ENCODE measurements around the gene SPAG17.
A peak's percentile ranks its signal among the peaks of the same experiment; 100 is the strongest.

SPAG17 gene

DNA sequence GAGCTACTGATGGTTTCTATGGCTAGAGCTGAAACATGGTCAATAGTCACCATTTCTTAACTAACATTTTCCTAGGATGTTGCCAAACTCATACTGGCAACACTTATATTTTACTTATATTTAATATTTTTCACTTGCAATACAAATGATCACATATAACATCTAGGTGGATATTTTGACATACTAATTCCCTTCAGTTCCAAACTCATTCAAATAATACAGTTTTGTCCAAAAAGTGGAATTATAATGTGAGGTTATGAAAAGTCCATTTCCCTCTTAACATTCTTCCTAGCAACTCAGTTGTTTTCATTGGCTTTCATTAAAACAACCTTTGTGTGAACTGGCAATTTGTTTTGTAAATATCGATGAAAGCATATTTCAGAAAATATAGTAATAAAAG lies 16.0 kb downstream of the SPAG17 start:
- TF ChIP-seq, protein P1, sequence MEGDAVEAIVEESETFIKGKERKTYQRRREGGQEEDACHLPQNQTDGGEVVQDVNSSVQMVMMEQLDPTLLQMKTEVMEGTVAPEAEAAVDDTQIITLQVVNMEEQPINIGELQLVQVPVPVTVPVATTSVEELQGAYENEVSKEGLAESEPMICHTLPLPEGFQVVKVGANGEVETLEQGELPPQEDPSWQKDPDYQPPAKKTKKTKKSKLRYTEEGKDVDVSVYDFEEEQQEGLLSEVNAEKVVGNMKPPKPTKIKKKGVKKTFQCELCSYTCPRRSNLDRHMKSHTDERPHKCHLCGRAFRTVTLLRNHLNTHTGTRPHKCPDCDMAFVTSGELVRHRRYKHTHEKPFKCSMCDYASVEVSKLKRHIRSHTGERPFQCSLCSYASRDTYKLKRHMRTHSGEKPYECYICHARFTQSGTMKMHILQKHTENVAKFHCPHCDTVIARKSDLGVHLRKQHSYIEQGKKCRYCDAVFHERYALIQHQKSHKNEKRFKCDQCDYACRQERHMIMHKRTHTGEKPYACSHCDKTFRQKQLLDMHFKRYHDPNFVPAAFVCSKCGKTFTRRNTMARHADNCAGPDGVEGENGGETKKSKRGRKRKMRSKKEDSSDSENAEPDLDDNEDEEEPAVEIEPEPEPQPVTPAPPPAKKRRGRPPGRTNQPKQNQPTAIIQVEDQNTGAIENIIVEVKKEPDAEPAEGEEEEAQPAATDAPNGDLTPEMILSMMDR (conservative IDR thresholded peaks at IDR 0.05) = no peak
- H3K27ac ChIP-seq = no peak overlapping the region

DNA sequence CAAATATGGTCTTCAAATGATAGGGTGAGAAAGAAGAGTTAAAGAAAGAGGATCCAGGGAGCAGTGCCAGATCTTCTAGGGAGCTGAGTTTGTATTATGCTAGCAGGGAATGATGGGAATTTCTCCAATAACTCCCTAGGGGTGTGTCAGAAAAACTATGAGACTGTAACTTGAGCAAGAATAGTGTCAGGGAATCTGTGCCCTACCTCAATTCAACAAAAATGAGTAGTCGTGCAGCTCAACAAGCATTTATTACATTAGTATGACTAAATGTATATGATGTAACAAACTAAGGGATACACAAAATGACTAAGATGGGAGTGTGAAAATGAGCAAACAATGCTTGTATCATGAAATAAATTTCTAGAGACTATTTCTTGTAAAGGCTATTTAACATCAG lies 24.2 kb downstream of the SPAG17 start:
- TF ChIP-seq, protein P1 (conservative IDR thresholded peaks at IDR 0.05) = no peak
- no peak overlapping the region for H3K27ac ChIP-seq

DNA sequence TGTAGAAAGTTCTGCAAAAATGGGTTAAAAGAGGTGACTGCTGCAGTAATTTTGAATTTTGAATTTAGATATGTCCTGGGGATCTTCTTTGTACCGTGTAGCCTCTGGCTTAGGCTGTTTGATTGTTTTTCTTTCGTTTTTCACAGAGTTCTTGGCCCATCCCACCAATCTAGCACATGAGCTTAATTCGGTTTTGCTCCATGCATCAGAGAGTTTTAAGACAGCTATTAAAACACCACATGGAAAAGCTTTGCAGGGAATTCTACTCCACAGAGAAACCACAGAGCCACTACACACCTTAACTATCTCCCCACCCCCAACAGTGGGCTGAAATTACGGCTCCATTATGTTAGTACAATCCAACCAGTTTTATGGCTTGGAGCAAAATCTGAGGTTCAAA lies 25.5 kb downstream of the SPAG17 start:
- TF ChIP-seq, protein P1 (conservative IDR thresholded peaks at IDR 0.05) = no peak
- no peak overlapping the region for H3K27ac ChIP-seq

DNA sequence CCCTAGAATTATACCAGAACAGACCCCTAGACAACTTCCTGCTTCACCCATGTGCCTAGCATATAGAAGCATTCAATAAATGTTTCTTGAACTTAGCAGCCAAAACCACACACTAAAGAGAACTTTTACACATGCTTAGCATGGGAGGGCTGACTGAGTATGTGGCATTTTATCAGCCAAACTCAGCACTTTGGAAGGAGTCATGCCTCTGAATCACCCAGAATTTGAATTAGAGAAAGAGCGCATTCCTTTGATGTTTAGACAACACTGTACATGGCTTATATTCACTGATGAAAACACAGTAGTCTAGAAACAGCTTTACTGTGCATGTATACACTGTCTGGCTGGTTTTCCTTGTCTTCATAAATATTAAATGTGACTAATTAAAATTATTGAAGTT lies 26.1 kb downstream of the SPAG17 start:
- TF ChIP-seq, protein P1 (conservative IDR thresholded peaks at IDR 0.05) = no peak
- H3K27ac ChIP-seq = no peak overlapping the region

DNA sequence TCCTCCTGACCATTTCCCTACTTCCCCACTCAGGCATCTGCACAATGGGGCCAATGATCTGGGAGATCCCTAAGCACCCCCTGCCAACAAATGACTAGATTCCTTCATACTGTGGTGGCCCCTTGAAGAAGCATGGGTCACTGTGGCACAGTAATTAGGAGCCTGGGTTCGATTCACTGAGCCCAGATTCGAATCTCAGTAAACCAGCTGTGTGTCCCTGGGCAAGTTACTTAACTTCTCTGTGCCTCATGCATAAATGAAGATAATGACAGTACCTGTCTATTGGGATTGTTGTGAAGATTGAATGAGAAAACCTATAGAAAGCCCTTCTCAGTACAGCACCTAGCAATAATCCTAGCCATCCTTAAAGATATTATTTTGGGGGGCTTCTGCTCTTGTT lies 27.5 kb downstream of the SPAG17 start:
- TF ChIP-seq, protein P1 (conservative IDR thresholded peaks at IDR 0.05) = no peak
- H3K27ac ChIP-seq = no peak overlapping the region

DNA sequence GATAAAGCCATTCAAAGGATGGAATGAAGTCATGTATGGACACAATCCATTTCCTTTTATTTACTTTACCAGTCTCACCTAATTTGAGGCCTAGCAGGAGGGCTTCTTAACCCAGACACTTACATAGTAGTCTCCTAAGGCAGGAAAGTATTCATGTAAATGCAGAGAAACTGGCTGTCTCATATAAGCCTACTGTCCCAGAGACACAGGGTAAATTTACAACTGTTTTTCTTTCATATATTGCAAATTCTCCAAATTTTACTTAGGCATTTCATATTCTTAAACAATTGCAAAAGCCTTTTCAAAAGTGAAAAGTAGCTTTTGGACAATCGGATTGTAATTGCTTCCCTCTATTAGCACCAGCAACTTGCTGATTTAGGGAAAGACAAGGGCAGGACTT lies 29.9 kb downstream of the SPAG17 start:
- TF ChIP-seq, protein P1 (conservative IDR thresholded peaks at IDR 0.05) = no peak
- H3K27ac ChIP-seq = no peak overlapping the region

DNA sequence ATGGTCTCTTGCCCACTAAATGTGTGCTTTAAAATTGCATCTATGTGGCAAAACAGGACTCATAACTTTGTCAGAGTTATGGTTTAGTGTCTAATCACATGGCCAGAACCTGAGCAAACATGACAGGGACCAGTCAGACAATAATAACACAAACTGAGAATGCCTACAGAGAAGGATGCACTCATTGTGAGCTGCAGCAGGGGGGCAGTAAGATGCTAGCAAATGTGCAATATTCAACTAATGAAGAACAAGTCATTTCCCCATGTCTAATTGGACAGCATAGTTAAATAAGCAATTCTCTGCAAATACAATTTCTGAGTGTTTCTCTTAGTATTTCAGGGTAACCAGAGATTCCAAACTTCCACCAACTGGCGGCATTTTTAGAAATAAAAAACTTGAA lies 30.8 kb downstream of the SPAG17 start:
- TF ChIP-seq, protein P1 (conservative IDR thresholded peaks at IDR 0.05) = peak; percentile 76

More for the DNA sequence above, 30.8 kb downstream of the SPAG17 start:
- H3K27ac ChIP-seq = no peak overlapping the region

All from VCaP (cell line).